GM19438 (cell line): ENCODE measurements around the gene ATG9B.
A peak's percentile ranks its signal among the peaks of the same experiment; 100 is the strongest.

Experiments used
- ATAC-seq: cut with Tn5 transposase; IDR thresholded peaks from one replicate; pipeline ENCODE4 v1.9.1; 2021; ENCODE audit warnings: low read depth; ENCODE audit not compliant: unreplicated experiment

The ATG9B gene

GRCh38 chr7:150988230-150989226 is 35.8 kb downstream of the ATG9B start:
- no peak for ATAC-seq

GRCh38 chr7:150986556-150986955 is 37.7 kb downstream of the ATG9B start:
- no peak for ATAC-seq

GRCh38 chr7:150986099-150986512 is 38.2 kb downstream of the ATG9B start:
- no peak for ATAC-seq

GRCh38 chr7:150983893-150984368 is 40.4 kb downstream of the ATG9B start:
- ATAC-seq = no peak

- ATAC-seq = no peak
Measured at GRCh38 chr7:150982351-150982750, 41.9 kb downstream of the ATG9B start.

- no peak for ATAC-seq
Measured at GRCh38 chr7:150981644-150982043, 42.6 kb downstream of the ATG9B start.

GRCh38 chr7:150980663-150981062 is 43.6 kb downstream of the ATG9B start:
- ATAC-seq = no peak

GRCh38 chr7:150979713-150980390 is 44.4 kb downstream of the ATG9B start:
- ATAC-seq = no peak

GRCh38 chr7:150978126-150978789 is 46.0 kb downstream of the ATG9B start, which contains the start of gene KCNH2:
Gene KCNH2, minus strand, starts transcription at chr7:150978321. Its CDS starts 408 bp downstream, at chr7:150977913.
- no peak for ATAC-seq

- no peak for ATAC-seq
Measured at GRCh38 chr7:150977382-150978125, 46.7 kb downstream of the ATG9B start.

- ATAC-seq = no peak
Measured at GRCh38 chr7:150976529-150977381, 47.5 kb downstream of the ATG9B start.

GRCh38 chr7:150975536-150976319 is 48.6 kb downstream of the ATG9B start:
- ATAC-seq = no peak

GRCh38 chr7:150974468-150975391 is 49.6 kb downstream of the ATG9B start:
- peak; percentile 58 for ATAC-seq

GRCh38 chr7:150973571-150974451 is 50.5 kb downstream of the ATG9B start:
- ATAC-seq = no peak

- ATAC-seq = no peak
Measured at GRCh38 chr7:150972741-150973140, 51.6 kb downstream of the ATG9B start.

GRCh38 chr7:150972023-150972468 is 52.2 kb downstream of the ATG9B start:
- ATAC-seq = no peak
